ENCODE data around the gene ZNF525. TPM values are rescaled to one million over a fixed set of nuclear protein-coding genes. Genes with fewer than 3 reads are reported as not detected.
"Not testable (repeated sequence)": the region's sequence is repeated elsewhere in the genome, so short reads cannot be mapped to it uniquely, and the experiment has no call there.

ZNF525 gene
- total RNA-seq, 1 donor from 2014 or later, result 16.3 TPM

- TF ChIP-seq, protein P1, sequence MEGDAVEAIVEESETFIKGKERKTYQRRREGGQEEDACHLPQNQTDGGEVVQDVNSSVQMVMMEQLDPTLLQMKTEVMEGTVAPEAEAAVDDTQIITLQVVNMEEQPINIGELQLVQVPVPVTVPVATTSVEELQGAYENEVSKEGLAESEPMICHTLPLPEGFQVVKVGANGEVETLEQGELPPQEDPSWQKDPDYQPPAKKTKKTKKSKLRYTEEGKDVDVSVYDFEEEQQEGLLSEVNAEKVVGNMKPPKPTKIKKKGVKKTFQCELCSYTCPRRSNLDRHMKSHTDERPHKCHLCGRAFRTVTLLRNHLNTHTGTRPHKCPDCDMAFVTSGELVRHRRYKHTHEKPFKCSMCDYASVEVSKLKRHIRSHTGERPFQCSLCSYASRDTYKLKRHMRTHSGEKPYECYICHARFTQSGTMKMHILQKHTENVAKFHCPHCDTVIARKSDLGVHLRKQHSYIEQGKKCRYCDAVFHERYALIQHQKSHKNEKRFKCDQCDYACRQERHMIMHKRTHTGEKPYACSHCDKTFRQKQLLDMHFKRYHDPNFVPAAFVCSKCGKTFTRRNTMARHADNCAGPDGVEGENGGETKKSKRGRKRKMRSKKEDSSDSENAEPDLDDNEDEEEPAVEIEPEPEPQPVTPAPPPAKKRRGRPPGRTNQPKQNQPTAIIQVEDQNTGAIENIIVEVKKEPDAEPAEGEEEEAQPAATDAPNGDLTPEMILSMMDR (conservative IDR thresholded peaks at IDR 0.05; ENCODE audit: low read depth, low read length), result no peak
- DNase-seq (ENCODE audit: low read depth), result no peak
- H3K4me3 ChIP-seq (ENCODE audit: low read depth, low read length), result no peak overlapping the region
These were observed 7.5 kb upstream of the ZNF525 start for GRCh38 chr19:53357821-53358581.

GRCh38 chr19:53360056-53360455, 5.4 kb upstream of the ZNF525 start:
- H3K4me3 ChIP-seq (ENCODE audit: low read depth, low read length); DNase-seq (ENCODE audit: low read depth): not testable (repeated sequence)

DNA sequence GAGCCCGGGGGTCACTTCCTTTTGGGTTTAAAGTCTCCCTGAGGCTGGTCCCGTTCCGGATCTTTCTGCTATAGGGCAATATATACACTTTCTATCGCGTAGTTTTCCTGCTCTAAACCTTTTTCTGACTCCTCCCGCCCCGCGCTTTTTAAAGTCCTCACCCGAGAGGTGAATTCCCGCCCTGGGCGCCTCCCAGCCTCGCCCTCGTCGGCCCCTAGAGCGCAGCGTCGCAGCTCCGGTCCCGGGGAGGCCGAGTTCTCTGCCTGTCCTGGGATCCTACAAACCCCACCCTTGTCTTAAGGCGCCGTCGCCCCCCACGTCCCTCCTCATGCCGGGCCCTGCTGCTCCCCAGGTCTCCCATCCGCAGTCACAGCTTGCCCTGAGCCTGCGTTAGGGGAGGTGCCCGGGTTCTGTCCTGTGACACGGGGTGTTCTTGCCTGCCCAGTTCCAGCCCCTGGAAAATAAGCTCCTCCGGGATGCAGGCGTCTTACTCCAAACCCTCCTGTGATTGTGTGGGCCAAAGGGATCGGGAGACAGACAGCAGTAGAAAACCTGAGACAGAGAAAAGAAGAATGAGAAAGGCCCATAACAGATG, 491 bp downstream of the ZNF525 start:
- peak overlapping the region; percentile 95 for H3K4me3 ChIP-seq (ENCODE audit: low read depth, low read length)
- TF ChIP-seq, protein P1 (conservative IDR thresholded peaks at IDR 0.05; ENCODE audit: low read depth, low read length), result no peak
- DNase-seq (ENCODE audit: low read depth), result no peak

- no peak overlapping the region for H3K4me3 ChIP-seq (ENCODE audit: low read depth, low read length)
- no peak for DNase-seq (ENCODE audit: low read depth)
- TF ChIP-seq, protein P1 (conservative IDR thresholded peaks at IDR 0.05; ENCODE audit: low read depth, low read length), result no peak
These were observed 6.7 kb downstream of the ZNF525 start for GRCh38 chr19:53372196-53372595.

DNA sequence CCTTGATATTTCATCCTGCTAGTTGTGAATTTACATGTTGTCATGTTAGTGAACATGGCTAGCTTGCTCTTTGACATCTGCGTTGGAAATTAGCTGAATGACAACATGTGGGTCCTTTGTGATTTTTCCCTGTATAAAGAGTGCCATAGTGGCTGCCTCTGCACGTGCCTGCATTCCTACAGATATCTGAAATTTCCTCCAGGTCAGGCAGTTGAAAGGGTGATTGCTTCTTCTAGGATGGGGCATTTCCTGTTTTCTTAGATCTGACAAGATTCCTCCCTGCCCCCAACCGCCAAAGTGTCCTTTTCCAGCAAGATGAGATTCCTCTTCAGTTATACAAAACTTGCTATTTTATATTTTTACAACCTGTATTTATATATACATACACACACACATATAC, 8.8 kb downstream of the ZNF525 start:
- TF ChIP-seq, protein P1 (conservative IDR thresholded peaks at IDR 0.05; ENCODE audit: low read depth, low read length), result no peak

GRCh38 chr19:53374743-53375142, 9.2 kb downstream of the ZNF525 start:
- TF ChIP-seq, protein P1 (conservative IDR thresholded peaks at IDR 0.05; ENCODE audit: low read depth, low read length), result no peak
- H3K4me3 ChIP-seq (ENCODE audit: low read depth, low read length), result no peak overlapping the region
- DNase-seq (ENCODE audit: low read depth), result no peak

More for the DNA sequence above, 8.8 kb downstream of the ZNF525 start:
- DNase-seq (ENCODE audit: low read depth), result no peak
- H3K4me3 ChIP-seq (ENCODE audit: low read depth, low read length), result no peak overlapping the region

- H3K4me3 ChIP-seq (ENCODE audit: low read depth, low read length), result no peak overlapping the region
- no peak for DNase-seq (ENCODE audit: low read depth)
- TF ChIP-seq, protein P1 (conservative IDR thresholded peaks at IDR 0.05; ENCODE audit: low read depth, low read length), result no peak
These were observed 15.9 kb downstream of the ZNF525 start for GRCh38 chr19:53381376-53381775.
